ENCODE data around the gene COBL. TPM values are rescaled to one million over a fixed set of nuclear protein-coding genes. Genes with fewer than 3 reads are reported as not detected.

COBL gene
- total RNA-seq, 2 experiments from 2014 or later = not detected

- POLR2A ChIA-PET = no interaction called here
- CTCF ChIA-PET = no interaction called here
Observed at GRCh38 chr7:51286401-51286800, 30.2 kb downstream of the COBL start.

GRCh38 chr7:51280156-51280555 lies 36.5 kb downstream of the COBL start:
- POLR2A ChIA-PET = no interaction called here

GRCh38 chr7:51279391-51280023 lies 37.1 kb downstream of the COBL start:
- CTCF ChIA-PET = no interaction called here
- POLR2A ChIA-PET = no interaction called here

More at GRCh38 chr7:51280156-51280555, 36.5 kb downstream of the COBL start:
- CTCF ChIA-PET = no interaction called here

- CTCF ChIA-PET = no interaction called here
- POLR2A ChIA-PET = no interaction called here
Observed at GRCh38 chr7:51278797-51279196, 37.8 kb downstream of the COBL start.

- ChIA-PET POLR2A (no interaction called here), CTCF (no interaction called here)
Observed at GRCh38 chr7:51276967-51277366, 39.6 kb downstream of the COBL start.

- ChIA-PET POLR2A (no interaction called here), CTCF (no interaction called here)
Observed at GRCh38 chr7:51276091-51276605, 40.5 kb downstream of the COBL start.

- POLR2A ChIA-PET = no interaction called here
- CTCF ChIA-PET = no interaction called here
Observed at GRCh38 chr7:51275532-51275931, 41.1 kb downstream of the COBL start.

GRCh38 chr7:51274955-51275354 lies 41.7 kb downstream of the COBL start:
- ChIA-PET CTCF (no interaction called here), POLR2A (no interaction called here)

- POLR2A ChIA-PET = no interaction called here
- CTCF ChIA-PET = no interaction called here
Observed at GRCh38 chr7:51274001-51274400, 42.6 kb downstream of the COBL start.

GRCh38 chr7:51273360-51273759 lies 43.2 kb downstream of the COBL start:
- ChIA-PET POLR2A (no interaction called here), CTCF (interaction anchor here (0.7 kb wide), 1 partner anchor 29 kb away, joined by 3 read pairs; no protein-coding TSS in a partner anchor)

GRCh38 chr7:51270965-51271364 lies 45.6 kb downstream of the COBL start:
- POLR2A ChIA-PET = no interaction called here
- CTCF ChIA-PET = no interaction called here

- CTCF ChIA-PET = no interaction called here
- POLR2A ChIA-PET = no interaction called here
Observed at GRCh38 chr7:51269911-51270310, 46.7 kb downstream of the COBL start.

- POLR2A ChIA-PET = no interaction called here
- CTCF ChIA-PET = no interaction called here
Observed at GRCh38 chr7:51269321-51269720, 47.3 kb downstream of the COBL start.

GRCh38 chr7:51268859-51269258 lies 47.8 kb downstream of the COBL start:
- ChIA-PET CTCF (no interaction called here), POLR2A (no interaction called here)

GRCh38 chr7:51267169-51267568 lies 49.4 kb downstream of the COBL start:
- ChIA-PET POLR2A (no interaction called here), CTCF (no interaction called here)

GRCh38 chr7:51265066-51265907 lies 51.3 kb downstream of the COBL start:
- POLR2A ChIA-PET = no interaction called here

GRCh38 chr7:51263631-51264484 lies 52.8 kb downstream of the COBL start:
- POLR2A ChIA-PET = no interaction called here
- CTCF ChIA-PET = no interaction called here

More at GRCh38 chr7:51265066-51265907, 51.3 kb downstream of the COBL start:
- CTCF ChIA-PET = no interaction called here

GRCh38 chr7:51262796-51263531 lies 53.6 kb downstream of the COBL start:
- CTCF ChIA-PET = no interaction called here

GRCh38 chr7:51261950-51262795 lies 54.4 kb downstream of the COBL start:
- ChIA-PET CTCF (no interaction called here), POLR2A (no interaction called here)

More at GRCh38 chr7:51262796-51263531, 53.6 kb downstream of the COBL start:
- POLR2A ChIA-PET = no interaction called here
